ENCODE measurements around the gene NRAS. TPM values are rescaled to one million over a fixed set of nuclear protein-coding genes. Genes with fewer than 3 reads are reported as not detected.

The NRAS gene
- total and polyA plus RNA-seq, 9 of the 15 experiments (the other 6 are each of a cell fraction or from before 2014, with no cell fraction given) = 40.7 to 94.5 (median 75.4) TPM

DNA sequence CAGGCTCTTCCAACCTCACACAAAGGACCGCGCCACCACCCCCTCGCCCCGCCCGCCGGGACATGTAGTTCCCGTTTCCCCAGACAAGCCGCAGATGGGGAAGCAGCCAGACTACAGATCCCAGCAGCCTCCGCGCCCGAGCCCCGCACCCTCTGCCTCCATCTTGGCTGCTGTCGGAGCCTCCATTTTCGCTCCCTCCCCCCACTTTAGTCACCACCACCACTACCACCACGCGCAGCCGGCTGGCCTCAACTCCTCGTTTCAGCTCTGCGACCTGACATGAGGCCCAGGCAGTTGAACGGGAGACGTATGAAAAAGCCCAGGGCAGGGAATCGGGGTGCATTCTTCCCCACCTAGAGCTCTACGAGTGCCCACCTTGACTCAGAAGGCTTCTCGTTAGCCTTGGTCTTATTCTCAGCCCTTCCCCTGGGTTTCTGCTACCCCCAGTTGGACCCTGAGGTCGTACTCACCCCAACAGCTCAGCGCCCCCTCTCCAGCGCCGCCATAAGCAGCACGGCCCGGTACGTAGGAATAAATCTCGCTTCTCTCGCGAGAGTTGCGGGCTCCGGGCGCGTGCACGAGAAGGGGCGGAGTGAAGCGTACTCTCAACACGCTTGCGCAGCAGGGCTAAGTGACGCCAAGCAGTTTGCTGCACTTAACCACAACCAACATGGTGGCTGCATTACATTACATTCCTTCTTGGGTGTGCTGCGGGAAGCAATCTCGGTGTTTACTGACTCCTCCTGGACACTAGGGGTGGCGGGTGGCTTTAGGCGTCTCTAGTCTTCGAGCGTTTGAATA is 41.1 kb upstream of the NRAS start, which contains the start of gene CSDE1 (continued):
- TF ChIP-seq, protein P1, sequence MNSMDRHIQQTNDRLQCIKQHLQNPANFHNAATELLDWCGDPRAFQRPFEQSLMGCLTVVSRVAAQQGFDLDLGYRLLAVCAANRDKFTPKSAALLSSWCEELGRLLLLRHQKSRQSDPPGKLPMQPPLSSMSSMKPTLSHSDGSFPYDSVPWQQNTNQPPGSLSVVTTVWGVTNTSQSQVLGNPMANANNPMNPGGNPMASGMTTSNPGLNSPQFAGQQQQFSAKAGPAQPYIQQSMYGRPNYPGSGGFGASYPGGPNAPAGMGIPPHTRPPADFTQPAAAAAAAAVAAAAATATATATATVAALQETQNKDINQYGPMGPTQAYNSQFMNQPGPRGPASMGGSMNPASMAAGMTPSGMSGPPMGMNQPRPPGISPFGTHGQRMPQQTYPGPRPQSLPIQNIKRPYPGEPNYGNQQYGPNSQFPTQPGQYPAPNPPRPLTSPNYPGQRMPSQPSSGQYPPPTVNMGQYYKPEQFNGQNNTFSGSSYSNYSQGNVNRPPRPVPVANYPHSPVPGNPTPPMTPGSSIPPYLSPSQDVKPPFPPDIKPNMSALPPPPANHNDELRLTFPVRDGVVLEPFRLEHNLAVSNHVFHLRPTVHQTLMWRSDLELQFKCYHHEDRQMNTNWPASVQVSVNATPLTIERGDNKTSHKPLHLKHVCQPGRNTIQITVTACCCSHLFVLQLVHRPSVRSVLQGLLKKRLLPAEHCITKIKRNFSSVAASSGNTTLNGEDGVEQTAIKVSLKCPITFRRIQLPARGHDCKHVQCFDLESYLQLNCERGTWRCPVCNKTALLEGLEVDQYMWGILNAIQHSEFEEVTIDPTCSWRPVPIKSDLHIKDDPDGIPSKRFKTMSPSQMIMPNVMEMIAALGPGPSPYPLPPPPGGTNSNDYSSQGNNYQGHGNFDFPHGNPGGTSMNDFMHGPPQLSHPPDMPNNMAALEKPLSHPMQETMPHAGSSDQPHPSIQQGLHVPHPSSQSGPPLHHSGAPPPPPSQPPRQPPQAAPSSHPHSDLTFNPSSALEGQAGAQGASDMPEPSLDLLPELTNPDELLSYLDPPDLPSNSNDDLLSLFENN (IDR thresholded peaks at IDR 0.05; ENCODE audit: low read depth in 2 of 2, low read length in 2 of 2) = peak in 1 of 2 experiments; percentile 79; a peak in 1 of 4 replicates
- no peak for TF ChIP-seq ZNF217 (CRISPR knock-in tag; IDR thresholded peaks at IDR 0.05)
- no peak for TF ChIP-seq PTBP1 (IDR thresholded peaks at IDR 0.05; ENCODE audit: low read depth, low read length)
- 0 out of 2 replicates have a peak, but pooled peaks have one; percentile 42 for TF ChIP-seq SPI1 (IDR thresholded peaks at IDR 0.05; ENCODE audit: borderline replicate concordance, low read depth, low read length)
- no peak for TF ChIP-seq PPARD (CRISPR knock-in tag; IDR thresholded peaks at IDR 0.05)
- TF ChIP-seq ELF4 (CRISPR knock-in tag; IDR thresholded peaks at IDR 0.05) = peak; percentile 83; the same call in 1 of the 2 replicates
- TF ChIP-seq, protein P2, sequence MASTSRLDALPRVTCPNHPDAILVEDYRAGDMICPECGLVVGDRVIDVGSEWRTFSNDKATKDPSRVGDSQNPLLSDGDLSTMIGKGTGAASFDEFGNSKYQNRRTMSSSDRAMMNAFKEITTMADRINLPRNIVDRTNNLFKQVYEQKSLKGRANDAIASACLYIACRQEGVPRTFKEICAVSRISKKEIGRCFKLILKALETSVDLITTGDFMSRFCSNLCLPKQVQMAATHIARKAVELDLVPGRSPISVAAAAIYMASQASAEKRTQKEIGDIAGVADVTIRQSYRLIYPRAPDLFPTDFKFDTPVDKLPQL (IDR thresholded peaks at IDR 0.05; ENCODE audit: extremely low read depth, insufficient read length) = no peak
- TF ChIP-seq IFI16 (CRISPR knock-in tag; IDR thresholded peaks at IDR 0.05) = 0 out of 2 replicates have a peak, but pooled peaks have one; percentile 32
- TF ChIP-seq, protein P3, sequence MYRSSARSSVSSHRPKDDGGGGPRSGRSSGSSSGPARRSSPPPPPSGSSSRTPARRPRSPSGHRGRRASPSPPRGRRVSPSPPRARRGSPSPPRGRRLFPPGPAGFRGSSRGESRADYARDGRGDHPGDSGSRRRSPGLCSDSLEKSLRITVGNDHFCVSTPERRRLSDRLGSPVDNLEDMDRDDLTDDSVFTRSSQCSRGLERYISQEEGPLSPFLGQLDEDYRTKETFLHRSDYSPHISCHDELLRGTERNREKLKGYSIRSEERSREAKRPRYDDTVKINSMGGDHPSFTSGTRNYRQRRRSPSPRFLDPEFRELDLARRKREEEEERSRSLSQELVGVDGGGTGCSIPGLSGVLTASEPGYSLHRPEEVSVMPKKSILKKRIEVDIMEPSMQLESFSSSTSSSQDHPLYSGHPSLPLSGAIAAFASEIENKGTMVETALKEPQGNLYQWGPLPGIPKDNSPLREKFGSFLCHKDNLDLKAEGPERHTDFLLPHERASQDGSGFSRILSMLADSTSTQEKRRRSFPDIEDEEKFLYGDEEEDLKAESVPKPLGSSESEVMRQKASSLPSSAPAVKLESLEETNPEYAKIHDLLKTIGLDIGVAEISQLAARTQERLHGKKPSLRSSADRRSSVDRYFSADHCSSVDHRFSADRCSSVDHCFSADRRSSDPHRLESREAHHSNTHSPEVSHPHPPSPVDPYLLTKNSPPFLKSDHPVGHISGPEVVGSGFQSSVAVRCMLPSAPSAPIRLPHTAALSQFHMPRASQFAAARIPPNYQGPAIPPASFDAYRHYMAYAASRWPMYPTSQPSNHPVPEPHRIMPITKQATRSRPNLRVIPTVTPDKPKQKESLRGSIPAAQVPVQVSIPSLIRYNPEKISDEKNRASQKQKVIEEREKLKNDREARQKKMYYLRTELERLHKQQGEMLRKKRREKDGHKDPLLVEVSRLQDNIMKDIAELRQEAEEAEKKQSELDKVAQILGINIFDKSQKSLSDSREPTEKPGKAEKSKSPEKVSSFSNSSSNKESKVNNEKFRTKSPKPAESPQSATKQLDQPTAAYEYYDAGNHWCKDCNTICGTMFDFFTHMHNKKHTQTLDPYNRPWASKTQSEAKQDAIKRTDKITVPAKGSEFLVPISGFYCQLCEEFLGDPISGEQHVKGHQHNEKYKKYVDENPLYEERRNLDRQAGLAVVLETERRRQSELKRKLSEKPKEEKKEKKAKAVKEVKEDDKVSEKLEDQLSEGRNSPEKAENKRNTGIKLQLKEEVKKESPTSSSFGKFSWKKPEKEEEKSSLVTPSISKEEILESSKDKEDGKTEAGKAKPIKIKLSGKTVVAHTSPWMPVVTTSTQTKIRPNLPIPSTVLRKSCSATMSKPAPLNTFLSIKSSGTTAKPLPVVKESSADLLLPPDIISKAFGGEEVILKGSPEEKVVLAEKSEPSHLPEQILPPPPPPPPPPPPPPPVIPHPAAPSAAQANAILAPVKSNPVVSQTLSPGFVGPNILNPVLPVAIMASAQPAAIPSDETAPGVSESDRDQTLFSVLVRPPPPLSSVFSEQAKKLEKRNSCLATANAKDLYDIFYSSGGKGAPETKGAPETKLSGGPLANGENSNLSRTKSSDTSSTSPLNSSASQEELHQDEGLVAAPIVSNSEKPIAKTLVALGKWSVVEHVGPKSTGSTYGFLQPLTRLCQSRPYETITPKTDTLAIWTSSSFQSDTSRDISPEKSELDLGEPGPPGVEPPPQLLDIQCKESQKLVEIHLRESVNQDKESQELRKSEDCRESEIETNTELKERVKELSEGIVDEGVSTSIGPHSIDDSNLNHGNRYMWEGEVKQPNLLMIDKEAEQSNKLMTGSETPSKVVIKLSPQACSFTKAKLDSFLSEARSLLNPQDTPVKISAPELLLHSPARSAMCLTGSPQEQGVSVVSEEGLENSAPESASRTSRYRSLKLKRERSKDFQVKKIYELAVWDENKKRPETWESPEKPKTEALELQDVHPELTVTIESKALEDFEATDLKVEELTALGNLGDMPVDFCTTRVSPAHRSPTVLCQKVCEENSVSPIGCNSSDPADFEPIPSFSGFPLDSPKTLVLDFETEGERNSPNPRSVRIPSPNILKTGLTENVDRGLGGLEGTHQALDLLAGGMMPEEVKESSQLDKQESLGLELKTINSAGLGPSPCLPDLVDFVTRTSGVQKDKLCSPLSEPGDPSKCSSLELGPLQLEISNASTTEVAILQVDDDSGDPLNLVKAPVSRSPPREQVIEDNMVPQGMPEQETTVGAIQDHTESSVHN (IDR thresholded peaks at IDR 0.05; ENCODE audit: borderline replicate concordance in 1 of 2, low read depth in 1 of 2) = peak in 1 of 2 experiments; percentile 67; a peak in 2 of 4 replicates
- TF ChIP-seq CBX1 (IDR thresholded peaks at IDR 0.05; ENCODE audit: low read depth) = peak; percentile 84; the same call in 1 of the 2 replicates
- TF ChIP-seq BRD9 (IDR thresholded peaks at IDR 0.05; ENCODE audit: low read depth, partially characterized antibody) = peak; percentile 94
- TF ChIP-seq DIDO1 (tag; IDR thresholded peaks at IDR 0.05; ENCODE audit: low read depth) = peak; percentile 76; the same call in 1 of the 2 replicates
- 0 out of 2 replicates have a peak, but pooled peaks have one; percentile 82 for TF ChIP-seq NR2F6 (CRISPR knock-in tag; IDR thresholded peaks at IDR 0.05)
- no peak for TF ChIP-seq ZBTB8A (IDR thresholded peaks at IDR 0.05; ENCODE audit: partially characterized antibody)
